ENCODE data around the gene AKR1B1.

DNA sequence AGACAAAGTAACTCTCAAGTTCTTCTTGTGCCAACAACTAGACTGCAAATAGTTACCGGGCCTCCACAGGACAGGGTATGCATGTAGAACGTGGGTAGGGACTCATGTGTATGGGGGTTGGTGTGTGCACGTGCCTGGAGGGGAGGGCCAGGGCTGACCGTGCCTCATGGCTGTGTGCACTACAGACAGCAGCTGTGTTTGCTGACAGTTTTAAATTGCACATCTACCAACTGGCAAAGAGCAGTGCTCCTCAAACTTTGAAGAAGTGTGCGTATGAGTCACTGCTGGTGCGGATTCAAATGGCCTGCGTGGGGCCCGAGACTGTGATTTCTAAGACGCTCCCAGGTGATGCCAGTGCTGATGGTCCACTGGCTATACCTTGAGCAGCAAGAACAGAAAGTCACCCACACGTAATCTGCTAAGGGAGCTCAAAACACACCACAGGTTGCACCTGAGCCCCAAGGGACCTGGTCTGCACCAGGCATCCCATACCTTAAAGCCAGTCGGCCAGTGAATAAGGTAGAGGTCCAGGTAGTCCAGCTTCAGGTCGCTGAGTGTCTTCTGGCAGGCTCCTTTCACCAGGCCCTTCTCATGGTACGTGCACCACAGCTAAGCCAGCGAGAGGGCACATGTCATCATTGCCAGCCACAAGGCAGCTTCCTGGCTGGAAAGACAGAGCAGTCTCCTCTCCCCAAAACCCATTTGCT lies 8.5 kb downstream of the AKR1B1 start:
- TF ChIP-seq SUZ12 (IDR thresholded peaks at IDR 0.05; ENCODE audit: extremely low read depth, insufficient read depth, insufficient read length) (no peak), YY1 (IDR thresholded peaks at IDR 0.05; ENCODE audit: insufficient read depth, insufficient read length) (no peak), ZNF274 (IDR thresholded peaks at IDR 0.05; ENCODE audit: low read depth, low read length) (no peak)
